Retinal pigment epithelial cell (primary cell): ENCODE data around the gene COL16A1.

Source experiments
- DNase-seq: peaks from one replicate; pipeline ENCODE4 v3.0.0-alpha.2; 2010; ENCODE audit warnings: low read depth
- H3K4me3 ChIP-seq: 2 replicates; pipeline ENCODE4 v1.5.1; 2011; ENCODE audit warnings: mild to moderate bottlenecking, low read length, control low read depth, moderate library complexity
- TF ChIP-seq, protein P1 (sequence below): conservative IDR thresholded peaks from 2 replicates; pipeline ENCODE4 v1.5.1; 2011; ENCODE audit warnings: low read depth, low read length, control low read depth, inconsistent platforms

The COL16A1 gene

DNA sequence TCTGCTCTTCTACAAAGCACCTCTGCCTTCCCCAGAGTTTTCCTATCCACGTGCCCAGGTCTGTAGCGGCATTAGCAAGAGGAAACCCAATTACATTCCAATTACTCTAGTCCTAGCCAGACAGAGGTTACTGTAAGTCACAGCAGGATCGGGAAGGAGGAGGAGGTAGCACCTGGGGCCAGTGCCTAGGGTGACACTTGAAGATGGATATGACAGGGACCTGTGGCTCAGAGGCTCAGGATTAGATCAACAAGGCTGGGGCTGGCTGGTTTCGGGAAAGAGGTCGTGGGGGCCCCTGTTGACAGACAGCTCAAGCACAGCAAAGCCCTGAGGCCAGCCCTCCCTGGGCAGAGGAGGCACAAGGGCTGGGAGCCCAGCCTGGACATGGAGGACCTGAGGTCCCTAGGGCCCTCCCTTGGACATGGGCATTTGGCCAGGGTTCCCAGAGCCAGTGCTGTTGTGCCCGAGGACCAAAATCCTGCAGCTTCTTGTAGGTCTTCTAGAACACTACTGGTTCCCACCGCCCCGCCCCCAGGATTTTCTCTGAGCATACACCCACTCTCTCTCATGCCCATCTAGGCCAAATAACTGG, 89.3 kb downstream of the COL16A1 start:
- no peak overlapping the region for H3K4me3 ChIP-seq
- TF ChIP-seq, protein P1, sequence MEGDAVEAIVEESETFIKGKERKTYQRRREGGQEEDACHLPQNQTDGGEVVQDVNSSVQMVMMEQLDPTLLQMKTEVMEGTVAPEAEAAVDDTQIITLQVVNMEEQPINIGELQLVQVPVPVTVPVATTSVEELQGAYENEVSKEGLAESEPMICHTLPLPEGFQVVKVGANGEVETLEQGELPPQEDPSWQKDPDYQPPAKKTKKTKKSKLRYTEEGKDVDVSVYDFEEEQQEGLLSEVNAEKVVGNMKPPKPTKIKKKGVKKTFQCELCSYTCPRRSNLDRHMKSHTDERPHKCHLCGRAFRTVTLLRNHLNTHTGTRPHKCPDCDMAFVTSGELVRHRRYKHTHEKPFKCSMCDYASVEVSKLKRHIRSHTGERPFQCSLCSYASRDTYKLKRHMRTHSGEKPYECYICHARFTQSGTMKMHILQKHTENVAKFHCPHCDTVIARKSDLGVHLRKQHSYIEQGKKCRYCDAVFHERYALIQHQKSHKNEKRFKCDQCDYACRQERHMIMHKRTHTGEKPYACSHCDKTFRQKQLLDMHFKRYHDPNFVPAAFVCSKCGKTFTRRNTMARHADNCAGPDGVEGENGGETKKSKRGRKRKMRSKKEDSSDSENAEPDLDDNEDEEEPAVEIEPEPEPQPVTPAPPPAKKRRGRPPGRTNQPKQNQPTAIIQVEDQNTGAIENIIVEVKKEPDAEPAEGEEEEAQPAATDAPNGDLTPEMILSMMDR = no peak
- no peak for DNase-seq

DNA sequence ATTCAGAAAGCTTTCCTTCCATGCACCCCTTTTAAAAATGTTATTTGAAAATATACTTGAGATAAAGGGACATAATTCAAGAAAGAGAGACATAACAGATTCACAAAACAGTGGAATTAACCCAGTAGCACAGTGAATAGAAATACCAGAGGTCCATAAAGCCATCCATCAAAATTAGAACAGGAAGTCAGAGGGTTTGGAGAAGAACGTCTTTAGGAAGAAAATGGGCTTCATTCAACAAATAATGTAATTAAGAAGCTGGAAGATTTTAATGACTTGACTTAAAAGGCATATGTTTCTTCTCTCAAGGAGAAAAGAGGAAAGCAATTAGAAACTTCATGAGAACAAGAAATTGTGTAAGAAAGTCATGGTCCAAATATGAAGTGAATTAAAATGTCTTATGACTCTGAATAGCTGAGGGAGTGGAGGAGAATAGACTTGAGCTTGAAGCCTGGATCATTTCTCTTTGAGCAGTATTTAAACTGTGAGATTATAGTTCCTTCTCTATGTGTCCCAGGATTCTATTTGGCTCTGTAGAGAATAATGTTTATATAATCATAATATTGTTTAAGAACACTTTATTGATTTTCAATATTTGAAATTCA, 94.2 kb downstream of the COL16A1 start:
- no peak overlapping the region for H3K4me3 ChIP-seq
- no peak for DNase-seq
- TF ChIP-seq, protein P1 = no peak

DNA sequence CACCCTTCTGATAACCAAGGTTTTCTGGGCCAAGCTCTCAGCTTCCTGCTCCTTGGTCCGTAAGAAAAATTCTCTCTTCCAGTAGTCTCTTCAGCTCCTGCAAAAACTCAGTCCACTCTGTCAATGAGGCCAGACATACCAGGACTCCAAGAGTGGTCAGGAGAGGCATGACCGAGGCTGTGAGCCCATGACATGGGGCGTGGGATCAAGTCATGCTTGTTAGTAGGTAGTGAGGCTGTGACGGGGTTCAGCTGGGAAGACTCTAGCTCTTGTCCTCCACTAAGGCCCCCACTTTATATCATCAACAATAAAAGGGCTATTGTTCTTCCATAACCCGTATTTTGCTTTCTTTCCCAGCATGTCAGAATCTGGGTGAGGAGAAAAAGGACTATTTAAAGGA, 96.5 kb downstream of the COL16A1 start:
- H3K4me3 ChIP-seq = no peak overlapping the region
- TF ChIP-seq, protein P1 = no peak
- no peak for DNase-seq

DNA sequence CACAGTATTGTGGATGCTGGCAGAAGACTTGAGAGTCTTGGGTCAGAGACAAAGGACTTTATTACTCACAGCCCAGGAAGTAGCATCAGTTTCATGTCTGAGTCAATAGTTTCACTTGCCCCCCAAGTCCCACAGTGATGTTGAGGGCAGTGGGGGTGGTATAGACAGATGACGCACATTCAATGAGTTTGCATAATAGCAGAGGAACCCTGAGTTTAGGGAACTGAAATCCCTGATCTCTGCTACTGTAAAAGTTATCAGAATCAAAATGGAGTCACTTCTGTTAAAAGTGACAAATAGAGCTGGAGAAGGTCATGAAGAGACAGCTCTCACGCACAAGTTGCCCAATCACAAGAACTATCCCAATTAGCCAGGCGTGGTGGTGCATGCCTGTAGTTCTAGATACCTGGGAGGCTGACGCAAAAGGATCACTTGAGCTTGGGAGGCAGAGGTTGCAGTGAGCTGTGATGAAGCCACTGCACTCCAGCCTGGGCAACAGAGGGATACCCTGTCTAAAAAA, 97.8 kb downstream of the COL16A1 start:
- no peak for DNase-seq
- TF ChIP-seq, protein P1 = no peak
- no peak overlapping the region for H3K4me3 ChIP-seq
